GM13976 (cell line): ENCODE results near the gene SLC25A21.
"Not testable (repeated sequence)": the region's sequence is repeated elsewhere in the genome, so short reads cannot be mapped to it uniquely, and the experiment has no call there.

Experiments used
- DNase-seq: peaks from one replicate; pipeline ENCODE4 v3.0.0; 2012; ENCODE audit warnings: low spot score
- in situ Hi-C: fragments of 300-500 bp; cut with MboI; formaldehyde crosslinking; loops from one replicate; pipeline ENCODE4 v1.12.0; 2022; ENCODE audit warnings: low sequenced_read_pairs, mixed read lengths, inconsistent platforms; ENCODE audit not compliant: unreplicated experiment
- TF ChIP-seq, protein P1 (sequence below): IDR thresholded peaks from 2 replicates; pipeline ENCODE4 v1.5.1; 2012; ENCODE audit warnings: borderline replicate concordance, mild to moderate bottlenecking; ENCODE audit not compliant: insufficient read depth; ENCODE audit errors: extremely low read depth, missing control alignments, control extremely low read depth

SLC25A21 gene

DNA sequence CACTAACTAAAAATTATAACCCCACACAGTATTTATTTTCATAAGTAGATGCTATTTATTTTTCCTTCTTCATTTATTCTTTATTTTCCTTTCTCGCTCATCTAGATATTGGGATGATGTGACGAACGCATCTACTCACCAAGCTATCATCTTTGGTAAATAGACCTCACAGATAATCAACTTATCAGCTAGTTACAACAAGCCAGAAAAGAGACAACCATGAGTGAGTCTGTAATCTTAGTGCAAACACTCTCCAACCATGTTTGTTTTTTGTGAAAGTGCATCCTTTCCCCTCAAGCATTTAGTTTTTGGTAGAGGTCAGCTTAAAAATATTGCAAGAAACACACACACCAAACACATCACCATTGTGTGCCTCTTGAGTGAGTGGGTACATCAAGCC is 84.9 kb downstream of the SLC25A21 start:
- in situ Hi-C loops: no loop called here
- TF ChIP-seq, protein P1, sequence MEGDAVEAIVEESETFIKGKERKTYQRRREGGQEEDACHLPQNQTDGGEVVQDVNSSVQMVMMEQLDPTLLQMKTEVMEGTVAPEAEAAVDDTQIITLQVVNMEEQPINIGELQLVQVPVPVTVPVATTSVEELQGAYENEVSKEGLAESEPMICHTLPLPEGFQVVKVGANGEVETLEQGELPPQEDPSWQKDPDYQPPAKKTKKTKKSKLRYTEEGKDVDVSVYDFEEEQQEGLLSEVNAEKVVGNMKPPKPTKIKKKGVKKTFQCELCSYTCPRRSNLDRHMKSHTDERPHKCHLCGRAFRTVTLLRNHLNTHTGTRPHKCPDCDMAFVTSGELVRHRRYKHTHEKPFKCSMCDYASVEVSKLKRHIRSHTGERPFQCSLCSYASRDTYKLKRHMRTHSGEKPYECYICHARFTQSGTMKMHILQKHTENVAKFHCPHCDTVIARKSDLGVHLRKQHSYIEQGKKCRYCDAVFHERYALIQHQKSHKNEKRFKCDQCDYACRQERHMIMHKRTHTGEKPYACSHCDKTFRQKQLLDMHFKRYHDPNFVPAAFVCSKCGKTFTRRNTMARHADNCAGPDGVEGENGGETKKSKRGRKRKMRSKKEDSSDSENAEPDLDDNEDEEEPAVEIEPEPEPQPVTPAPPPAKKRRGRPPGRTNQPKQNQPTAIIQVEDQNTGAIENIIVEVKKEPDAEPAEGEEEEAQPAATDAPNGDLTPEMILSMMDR: no peak
- DNase-seq: no peak

DNA sequence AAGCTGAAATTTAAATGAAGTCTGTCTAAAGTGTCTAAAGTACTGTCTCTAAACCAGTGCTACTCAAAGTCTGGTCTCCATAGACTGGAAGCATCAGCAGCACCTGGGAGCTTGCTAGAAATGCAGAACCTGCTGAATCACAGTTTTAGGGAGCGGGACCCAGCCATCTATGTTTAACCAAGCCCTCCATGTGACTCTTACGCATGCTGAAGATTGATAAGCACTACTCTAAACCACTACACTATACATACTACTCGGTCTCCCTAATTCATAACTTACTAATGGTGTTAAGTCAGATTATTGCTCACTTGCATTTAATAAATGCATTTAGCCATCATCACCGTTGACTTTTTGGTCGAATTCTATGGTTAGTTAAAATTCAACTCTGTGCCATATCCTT is 88.8 kb downstream of the SLC25A21 start:
- in situ Hi-C loops: no loop called here
- no peak for DNase-seq
- TF ChIP-seq, protein P1: no peak

DNA sequence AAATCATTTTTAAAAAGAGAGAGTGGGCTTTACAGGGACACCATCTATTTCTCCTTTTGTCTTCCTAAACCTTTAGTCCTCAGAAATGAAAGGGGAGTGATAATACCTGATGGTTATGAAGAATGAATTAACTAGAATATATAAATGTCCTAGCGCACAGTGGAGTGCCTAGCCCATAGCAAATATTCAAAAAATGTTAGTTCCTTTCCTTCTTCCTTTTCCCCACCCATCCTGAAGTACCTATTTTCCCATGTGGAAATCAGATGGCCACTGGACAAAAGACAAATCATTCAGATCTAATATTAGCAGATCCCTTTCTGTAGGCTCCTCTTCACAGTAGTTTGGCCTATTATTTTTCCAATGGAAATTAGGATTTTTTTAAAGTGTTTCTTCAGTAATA is 90.0 kb downstream of the SLC25A21 start:
- TF ChIP-seq, protein P1: no peak
- in situ Hi-C loops: no loop called here
- no peak for DNase-seq

DNA sequence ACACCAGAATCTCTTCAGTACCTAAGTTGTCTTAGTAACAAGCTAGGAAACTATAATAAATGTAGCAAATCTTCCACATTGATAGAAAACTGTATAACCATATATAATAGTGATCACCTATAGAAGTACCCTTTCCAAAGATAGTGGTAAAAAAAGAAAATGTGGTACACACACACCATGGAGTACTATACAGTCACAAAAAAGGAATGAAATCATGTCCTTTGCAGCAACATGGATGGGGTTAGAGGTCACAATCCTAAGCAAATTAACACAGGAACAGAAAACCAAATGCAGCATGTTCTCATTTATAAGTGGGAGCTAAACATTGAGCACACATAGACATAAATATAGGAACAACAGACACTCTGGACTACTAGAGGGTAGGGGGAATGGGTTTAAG is 90.5 kb downstream of the SLC25A21 start:
- no peak for DNase-seq

DNA sequence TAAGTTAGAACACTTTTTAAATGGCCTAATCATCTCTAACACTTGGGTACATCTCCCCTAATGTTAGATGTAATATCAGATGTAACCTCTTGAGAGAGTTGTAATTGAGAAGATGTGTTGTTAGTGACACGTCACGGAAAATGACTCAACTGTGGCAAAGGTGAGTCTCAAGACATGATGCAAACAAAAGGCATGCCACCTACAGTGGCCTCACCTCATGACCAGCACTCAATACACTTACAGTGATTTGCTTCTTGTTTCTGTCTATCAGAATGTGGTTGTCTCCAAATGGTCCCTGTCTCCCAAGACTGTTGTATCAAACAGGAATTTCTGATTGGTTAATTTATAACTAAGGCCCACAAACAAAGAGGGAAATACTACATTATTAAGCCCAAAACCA is 91.2 kb downstream of the SLC25A21 start:
- DNase-seq: no peak
- TF ChIP-seq, protein P1: no peak
- in situ Hi-C loops: no loop called here

More for the DNA sequence above, 90.5 kb downstream of the SLC25A21 start:
- TF ChIP-seq, protein P1: no peak
- in situ Hi-C loops: no loop called here

DNA sequence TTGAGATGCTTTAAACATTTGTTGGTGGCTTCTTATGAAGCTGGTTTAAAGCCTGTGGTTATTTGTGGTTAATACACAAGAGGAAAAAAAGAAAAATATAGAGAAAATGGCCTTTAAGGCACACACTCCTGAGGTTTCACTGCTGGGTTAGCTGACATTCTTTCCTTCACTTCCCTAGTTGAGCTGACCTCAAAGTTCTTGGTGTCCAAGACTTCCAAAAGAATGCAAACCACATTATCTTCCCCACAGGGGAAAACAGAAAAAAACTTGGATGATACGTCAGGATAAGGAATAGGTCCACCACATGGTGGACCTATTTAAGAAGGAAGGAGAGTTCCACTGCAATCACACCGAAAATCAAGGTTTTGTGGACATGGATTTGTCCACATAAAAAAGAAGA is 94.3 kb downstream of the SLC25A21 start:
- TF ChIP-seq, protein P1: no peak
- no peak for DNase-seq
- in situ Hi-C loops: no loop called here

DNA sequence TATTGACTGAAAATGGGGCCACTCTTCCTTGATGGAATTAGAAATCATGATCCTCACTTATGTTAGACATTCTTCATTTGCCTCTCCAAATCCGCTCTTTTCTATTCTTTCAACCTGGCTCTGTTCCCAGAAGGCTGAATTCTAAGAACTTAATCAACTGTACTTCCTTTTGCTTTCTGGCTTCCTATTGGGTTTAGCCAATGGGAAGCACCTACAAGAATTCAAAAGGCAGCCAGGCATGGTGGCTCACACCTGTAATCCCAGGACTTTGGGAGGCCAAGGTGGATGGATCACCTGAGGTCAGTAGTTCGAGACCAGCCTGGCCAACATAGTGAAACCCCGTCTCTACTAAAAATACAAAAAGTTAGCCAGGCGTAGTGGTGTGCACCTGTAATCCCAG is 98.1 kb downstream of the SLC25A21 start:
- DNase-seq, in situ Hi-C loops: not testable (repeated sequence)
